CD4-positive, alpha-beta T cell treated with Interleukin-6 at 100 ng/mL for 8 hours (primary cell): ENCODE data around the gene SORT1.
"Not testable (repeated sequence)": the region's sequence is repeated elsewhere in the genome, so short reads cannot be mapped to it uniquely, and the experiment has no call there.

Experiments used
- DNase-seq: peaks from one replicate; pipeline ENCODE4 v3.0.0-alpha.2; 2020; ENCODE audit warnings: mixed read lengths, low spot score

The SORT1 gene

DNA sequence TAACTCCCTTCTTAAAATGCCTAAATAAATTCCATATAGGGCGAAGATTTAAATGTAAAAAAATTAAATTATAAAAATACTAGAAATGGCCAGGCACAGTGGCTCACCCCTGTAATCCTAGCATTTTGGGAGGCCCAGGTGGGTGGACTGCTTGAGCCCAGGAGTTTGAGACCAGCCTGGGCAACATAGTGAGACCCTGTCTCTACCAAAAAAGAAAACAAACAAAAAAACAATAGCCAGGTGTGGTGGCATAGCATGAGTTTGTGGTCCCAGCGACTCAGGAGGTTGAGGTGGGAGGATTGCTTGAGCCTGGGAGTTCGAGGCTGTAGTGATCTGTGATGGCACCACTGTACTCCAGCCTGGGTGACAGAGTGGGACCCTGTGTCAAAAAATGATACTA, 17.8 kb downstream of the SORT1 start:
- DNase-seq = no peak

DNA sequence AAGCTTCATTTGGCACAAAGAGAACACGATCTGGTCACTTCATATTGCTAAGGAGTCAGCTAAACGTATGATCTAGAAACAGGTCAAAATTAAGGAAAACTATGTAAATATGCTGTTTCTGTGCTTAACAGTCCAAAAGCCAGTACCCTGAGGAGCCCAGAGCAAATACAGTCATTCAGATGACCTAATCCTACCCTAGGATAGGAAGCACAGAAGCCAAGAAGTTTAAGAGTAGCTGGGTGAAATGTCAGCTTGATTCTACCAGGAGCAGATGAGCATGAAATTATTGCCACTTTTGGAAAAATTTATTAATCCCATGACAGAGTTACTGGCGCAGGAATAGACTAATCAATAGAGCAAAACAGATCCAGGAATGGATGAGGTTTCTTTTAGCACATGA, 18.3 kb downstream of the SORT1 start:
- DNase-seq = no peak

DNA sequence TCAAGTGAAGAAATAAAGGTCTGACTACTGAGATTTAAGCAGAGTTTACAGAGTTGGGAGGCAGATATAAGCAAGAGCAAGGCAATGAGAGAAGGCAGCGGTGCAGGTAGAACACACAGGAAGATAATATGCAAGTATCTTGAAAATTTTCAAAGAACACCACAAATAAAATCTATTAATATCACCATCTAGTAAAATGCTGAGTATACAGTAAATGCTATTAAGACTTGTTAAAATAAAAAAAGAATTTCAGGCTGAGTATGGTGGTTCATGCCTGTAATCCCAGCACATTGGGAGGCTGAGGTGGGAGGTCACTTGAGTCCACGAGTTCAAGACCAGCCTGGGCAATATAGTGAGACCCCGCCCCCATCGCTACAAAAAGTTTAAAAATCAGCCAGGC, 20.0 kb downstream of the SORT1 start:
- no peak for DNase-seq

DNA sequence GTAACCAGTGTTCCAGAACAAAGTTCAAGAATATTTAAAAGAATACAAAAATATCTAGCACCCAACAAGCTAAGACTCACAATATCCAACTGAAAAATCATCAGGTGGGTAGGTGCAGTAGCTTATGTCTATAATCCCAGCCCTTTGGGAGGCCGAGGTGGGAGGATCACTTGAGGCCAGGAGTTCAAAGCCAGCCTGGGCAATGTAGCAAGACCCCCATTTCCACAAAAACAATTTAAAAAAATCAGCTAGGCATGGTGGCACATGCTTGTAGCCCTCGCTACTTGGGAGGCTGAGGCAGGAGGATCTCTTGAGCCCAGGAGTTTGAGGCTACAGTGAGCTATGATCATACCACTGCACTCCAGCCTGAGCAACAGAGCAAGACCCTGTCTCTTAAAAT, 24.0 kb downstream of the SORT1 start:
- DNase-seq = not testable (repeated sequence)

- DNase-seq = no peak
These were observed 24.6 kb downstream of the SORT1 start for GRCh38 chr1:109373126-109373525.

GRCh38 chr1:109372281-109372680, 25.4 kb downstream of the SORT1 start:
- DNase-seq = no peak

GRCh38 chr1:109371341-109371739, 26.4 kb downstream of the SORT1 start:
- DNase-seq = no peak

DNA sequence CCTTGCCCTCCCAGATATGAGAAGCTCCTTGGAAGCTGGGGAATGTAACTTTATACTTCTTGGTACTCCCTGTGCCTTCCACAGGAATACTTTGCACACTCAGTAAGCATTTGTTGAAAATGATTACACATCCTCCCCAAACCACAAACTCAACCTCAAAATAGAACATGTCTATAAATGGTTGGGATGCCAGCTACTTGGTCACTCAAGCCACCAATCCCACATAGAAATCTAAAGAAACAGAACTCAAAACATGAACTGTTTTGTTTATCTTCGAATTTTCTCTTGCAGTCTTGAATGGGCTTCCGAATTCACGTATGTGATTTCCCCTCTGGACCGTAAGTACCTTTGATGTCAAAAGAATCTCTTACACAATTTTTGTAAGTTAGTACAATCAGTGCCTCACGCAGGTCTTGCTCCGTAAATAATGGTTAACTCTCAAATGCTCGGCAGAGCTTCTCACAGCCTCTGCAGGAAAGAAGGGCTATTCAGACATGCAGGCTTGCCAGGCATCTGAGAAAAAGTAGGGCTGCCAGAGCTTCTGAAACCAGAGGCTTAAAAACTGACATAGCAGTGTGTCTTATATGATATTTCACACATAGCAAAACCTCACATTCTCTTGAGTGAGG, 26.9 kb downstream of the SORT1 start:
- no peak for DNase-seq

- no peak for DNase-seq
These were observed 28.5 kb downstream of the SORT1 start for GRCh38 chr1:109369167-109369746.

DNA sequence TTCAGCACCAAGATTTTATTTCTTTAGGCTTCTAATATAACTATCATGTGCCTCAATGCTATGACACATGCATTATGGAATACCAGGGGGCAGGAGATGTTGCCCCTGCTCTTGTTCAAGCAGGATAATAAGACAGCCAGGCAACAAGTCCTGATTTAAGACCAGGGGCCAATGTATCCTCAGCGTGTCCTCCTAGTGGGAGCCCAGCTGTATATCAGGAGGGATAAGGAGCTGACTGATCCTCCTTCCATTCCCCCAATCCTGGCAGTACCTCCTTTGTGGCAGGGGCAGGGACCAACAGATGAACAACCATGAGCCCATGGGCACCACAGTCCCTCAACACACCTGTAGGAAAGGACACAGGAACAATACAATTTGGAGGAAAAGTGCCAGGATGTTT, 29.3 kb downstream of the SORT1 start:
- DNase-seq = no peak

- DNase-seq = no peak
These were observed 30.1 kb downstream of the SORT1 start for GRCh38 chr1:109367626-109368025.

GRCh38 chr1:109365642-109366204, 32.0 kb downstream of the SORT1 start:
- no peak for DNase-seq

- no peak for DNase-seq
These were observed 36.1 kb downstream of the SORT1 start for GRCh38 chr1:109361649-109362048.

DNA sequence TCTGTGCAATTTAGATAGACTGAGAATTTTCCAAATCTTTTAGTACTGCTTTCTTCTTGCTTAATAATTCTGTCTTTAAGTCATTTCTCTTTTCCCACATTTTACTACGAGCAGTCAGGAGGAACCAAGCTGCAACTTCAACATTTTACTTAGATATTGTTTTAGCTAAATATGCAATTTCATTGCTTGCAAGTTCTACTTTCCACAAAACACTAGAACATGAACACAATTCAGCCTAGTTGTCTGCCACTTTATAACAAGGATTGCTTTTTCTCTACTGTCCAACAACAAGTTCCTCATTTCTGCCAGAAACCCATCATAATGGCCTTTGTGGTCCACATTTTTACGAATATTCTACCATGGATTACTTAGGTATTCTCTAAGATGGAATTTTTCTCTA, 36.6 kb downstream of the SORT1 start:
- DNase-seq = no peak

- DNase-seq = no peak
These were observed 40.1 kb downstream of the SORT1 start for GRCh38 chr1:109357616-109358015.

DNA sequence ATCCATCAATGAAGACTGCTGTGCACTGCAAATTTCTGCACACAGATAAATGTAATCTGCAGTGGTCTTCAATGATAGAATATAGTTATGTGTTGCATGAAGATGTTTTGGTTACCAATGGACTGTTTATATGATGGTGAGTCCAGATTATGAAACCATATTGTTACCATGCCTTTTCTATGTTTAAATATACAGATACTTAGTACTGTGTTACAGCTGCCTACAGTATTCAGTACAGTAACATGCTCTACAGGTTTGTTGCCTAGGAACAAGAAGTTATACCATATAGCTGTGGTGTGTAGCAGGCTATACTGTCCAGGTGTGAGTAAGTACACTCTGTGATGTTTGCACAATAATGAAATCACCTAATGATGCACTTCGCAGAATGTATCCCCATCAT, 40.8 kb downstream of the SORT1 start:
- no peak for DNase-seq

- no peak for DNase-seq
These were observed 41.2 kb downstream of the SORT1 start for GRCh38 chr1:109356505-109356904.

DNA sequence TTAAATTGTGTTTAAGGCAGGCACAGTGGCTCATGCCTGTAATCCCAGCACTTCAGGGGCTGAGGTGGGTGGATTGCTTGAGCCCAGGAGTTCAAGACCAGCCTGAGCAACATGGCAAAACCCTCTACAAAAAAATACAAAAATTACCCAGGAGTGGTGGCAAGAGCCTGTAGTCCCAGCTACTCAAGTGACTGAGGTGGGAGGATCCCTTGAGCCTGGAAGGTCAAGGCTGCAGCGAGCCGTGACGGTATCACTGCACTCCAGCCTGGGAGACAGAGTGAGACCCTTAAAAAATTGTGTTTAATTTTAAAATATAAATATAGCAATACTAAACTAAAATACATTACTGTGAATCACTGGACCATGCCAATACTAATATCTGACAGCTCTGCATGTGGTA, 42.8 kb downstream of the SORT1 start:
- no peak for DNase-seq

GRCh38 chr1:109351457-109351856, 46.3 kb downstream of the SORT1 start:
- DNase-seq = no peak

DNA sequence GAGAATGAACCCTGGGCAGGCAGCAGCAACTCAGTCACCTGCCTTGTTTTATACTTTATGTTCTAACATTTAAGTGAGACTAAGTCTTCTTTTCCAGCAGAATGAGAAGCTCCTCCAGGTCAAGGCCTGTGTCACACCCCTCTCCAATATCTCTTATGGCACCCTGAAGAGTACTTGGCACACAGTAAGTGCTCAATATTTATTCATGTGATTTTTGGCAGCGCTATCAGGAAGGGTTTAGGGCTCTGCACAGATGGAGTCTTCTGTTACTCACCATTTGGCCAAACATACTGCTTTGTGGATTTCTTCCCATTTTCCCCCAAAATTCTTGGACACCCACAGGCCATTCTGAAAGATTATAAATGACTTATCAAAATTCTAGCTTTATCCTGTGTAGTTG, 47.1 kb downstream of the SORT1 start:
- DNase-seq = no peak

GRCh38 chr1:109350182-109350581, 47.5 kb downstream of the SORT1 start:
- no peak for DNase-seq

- DNase-seq = no peak
These were observed 50.2 kb downstream of the SORT1 start for GRCh38 chr1:109347511-109347910.

DNA sequence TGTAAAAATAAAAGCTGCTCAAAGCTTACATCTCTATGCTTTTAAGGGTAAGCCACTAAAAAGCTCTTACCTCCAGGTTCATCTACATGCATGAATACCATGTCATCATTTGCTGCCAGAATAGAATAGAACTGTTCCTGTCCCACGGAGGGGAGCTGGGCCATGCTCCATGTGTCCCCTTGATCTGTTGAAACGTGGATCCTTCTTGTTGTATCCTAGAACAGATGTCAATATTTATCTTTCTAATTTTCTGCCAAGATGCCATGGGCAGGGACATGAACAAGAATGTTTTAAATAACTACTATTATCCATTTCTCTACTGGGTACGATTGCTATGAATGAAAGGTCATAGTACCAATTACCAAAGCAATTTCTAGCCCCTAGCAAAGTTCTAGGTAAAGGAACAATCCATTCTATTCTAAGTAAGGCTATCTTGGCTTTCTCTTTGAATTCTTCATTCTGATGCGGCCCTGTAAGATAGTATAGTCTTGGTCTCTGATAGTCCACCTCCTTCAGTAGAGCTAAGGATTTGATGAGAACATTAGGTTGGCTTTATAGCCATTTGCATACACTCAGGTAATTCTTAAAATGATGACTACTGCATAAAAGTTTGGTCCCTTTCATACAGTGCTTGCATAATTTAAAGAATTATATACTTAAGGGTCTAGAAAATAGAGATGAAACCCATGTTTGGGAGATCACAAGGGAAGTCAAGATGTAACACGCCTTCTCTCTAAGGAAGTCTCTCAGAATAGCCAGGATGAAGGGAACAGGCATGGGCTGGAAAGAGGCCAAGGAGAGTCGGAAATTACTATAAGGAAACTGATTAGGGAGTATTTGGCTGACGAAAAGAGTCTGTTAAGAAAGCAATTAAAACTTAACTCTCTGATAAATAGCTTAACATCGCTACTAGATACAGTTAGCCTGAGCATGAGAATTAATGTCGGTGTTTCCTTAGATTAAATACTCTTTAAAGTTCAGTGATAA, 55.5 kb downstream of the SORT1 start:
- no peak for DNase-seq
